ENCODE data around the gene MCM9. TPM values are rescaled to one million over a fixed set of nuclear protein-coding genes. Genes with fewer than 3 reads are reported as not detected.

MCM9 gene
- total and polyA plus RNA-seq, 2 of the 4 experiments (the other 2 are of a cell fraction) = 3.5 to 7.2 TPM

GRCh38 chr6:118768904-118769325 lies 166.0 kb downstream of the MCM9 start:
- Histone ChIP-seq H3K9me3 (ENCODE audit: control insufficient read depth, insufficient read depth, low read length) (no peaks in the 10 kb centered on the region), H2BK120ac (ENCODE audit: low read depth, low read length) (no peak overlapping the region), H4K20me1 (ENCODE audit: insufficient read depth, low read length) (no peaks in the 10 kb centered on the region), H3K9ac (ENCODE audit: low read depth, low read length) (no peak overlapping the region), H3K27me3 (ENCODE audit: control insufficient read depth, insufficient read depth, low read length) (no peaks in the 10 kb centered on the region; the same call in 1 of the 2 replicates), H4K5ac (ENCODE audit: low read depth, low read length) (no peak overlapping the region), H2BK20ac (ENCODE audit: low read depth, low read length) (no peak overlapping the region), H3K4me1 (ENCODE audit: control insufficient read depth, insufficient read depth, low read length) (no peaks in the 10 kb centered on the region), H3K56ac (ENCODE audit: extremely low read depth, insufficient read depth, low read length) (no peak overlapping the region), H3K4me2 (ENCODE audit: low read depth, low read length) (no peak overlapping the region), H3K79me1 (ENCODE audit: low read depth in 1 of 2, low read length in 2 of 2) (no peaks in the 10 kb centered on the region), H4K8ac (ENCODE audit: low read depth in 2 of 2, low read length in 2 of 2) (no peak overlapping the region), H3K18ac (ENCODE audit: low read depth, low read length) (no peak overlapping the region), H4K91ac (ENCODE audit: insufficient read depth, low read depth, low read length) (no peak overlapping the region), H2AK9ac (replicated peaks; ENCODE audit: low read depth, low read length, poor library complexity) (no peak overlapping the region), H3K23ac (ENCODE audit: low read depth, low read length) (no peak overlapping the region), H3K14ac (replicated peaks; ENCODE audit: low read depth, low read length) (no peak overlapping the region), H2AK5ac (ENCODE audit: low read depth, low read length) (no peak overlapping the region), H3K36me3 (ENCODE audit: control insufficient read depth, insufficient read depth, low read length) (no peaks in the 10 kb centered on the region), H3K4me3 (ENCODE audit: insufficient read depth, low read depth, low read length) (no peak overlapping the region), H2BK15ac (ENCODE audit: low read depth, low read length) (no peak overlapping the region), H2BK5ac (ENCODE audit: low read depth, low read length, poor library complexity, severe bottlenecking) (no peak overlapping the region), H3K4ac (ENCODE audit: low read depth, low read length) (no peak overlapping the region), H2AFZ (replicated peaks; ENCODE audit: low read length, poor library complexity) (no peak overlapping the region), H3K27ac (ENCODE audit: insufficient read depth, low read length) (no peak overlapping the region), H3K9me1 (ENCODE audit: insufficient read depth, low read length) (no peaks in the 10 kb centered on the region)
- DNase-seq (no peak), ATAC-seq (ENCODE audit: low read depth) (no peak)
- no CpG with 5 or more reads among the region's 3 CpGs for WGBS, 2 experiments (ENCODE audit: extremely low coverage in 2 of 2, insufficient read length in 1 of 2)
- dilution Hi-C loops (cut with HindIII; ENCODE audit: low sequenced_read_pairs, unreplicated experiment) = no loop called here
- TF ChIP-seq CEBPB (IDR thresholded peaks at IDR 0.05; ENCODE audit: low read depth, low read length) = no peak
- no TSS peak for BruUV-seq (replicated peaks)
- POLR2A ChIA-PET (ENCODE audit: unreplicated experiment) = no interaction called here
- CTCF ChIA-PET = no interaction called here
- in situ Hi-C loops (cut with MboI; ENCODE audit: low sequenced_read_pairs) = no loop called here
- intact Hi-C loops (cut with micrococcal nuclease) = no loop called here

All from IMR-90 (cell line).